CD4-positive, alpha-beta T cell treated with Interferon alpha-2 for 1 hour (primary cell): ENCODE results near the gene RPS21.

Experiments used
- DNase-seq, 2 donors: peaks; one replicate each; pipeline ENCODE4 v3.0.0-alpha.2; 2020 to 2022

RPS21 gene

GRCh38 chr20:62428396-62429295, 41.7 kb downstream of the RPS21 start:
- no peak for DNase-seq

GRCh38 chr20:62429455-62430310, 42.8 kb downstream of the RPS21 start:
- DNase-seq = no peak

GRCh38 chr20:62430311-62430853, 43.5 kb downstream of the RPS21 start:
- no peak for DNase-seq

- no peak for DNase-seq
Observed at GRCh38 chr20:62430866-62431447, 44.1 kb downstream of the RPS21 start.

GRCh38 chr20:62433658-62434497, 47.0 kb downstream of the RPS21 start:
- no peak for DNase-seq

- DNase-seq = no peak
Observed at GRCh38 chr20:62436692-62437091, 49.8 kb downstream of the RPS21 start.

GRCh38 chr20:62437496-62437895, 50.6 kb downstream of the RPS21 start:
- no peak for DNase-seq

- DNase-seq = no peak
Observed at GRCh38 chr20:62437927-62438326, 51.0 kb downstream of the RPS21 start.
